Measurements from ENCODE around the gene LAMP2.
"Not testable (repeated sequence)": the region's sequence is repeated elsewhere in the genome, so short reads cannot be mapped to it uniquely, and the experiment has no call there.

The LAMP2 gene

GRCh38 chrX:120468825-120469525, at the start of gene LAMP2:
Gene LAMP2 (minus strand): TSS chrX:120469296. CDS start chrX:120469169, 127 bp downstream.
- peak within 1 kb of the TSS; percentile 77 for H3K27ac ChIP-seq
- TF ChIP-seq ZFX (IDR thresholded peaks at IDR 0.05; ENCODE audit: borderline replicate concordance) (no peak), CTCF (IDR thresholded peaks at IDR 0.05) (no peak)

DNA sequence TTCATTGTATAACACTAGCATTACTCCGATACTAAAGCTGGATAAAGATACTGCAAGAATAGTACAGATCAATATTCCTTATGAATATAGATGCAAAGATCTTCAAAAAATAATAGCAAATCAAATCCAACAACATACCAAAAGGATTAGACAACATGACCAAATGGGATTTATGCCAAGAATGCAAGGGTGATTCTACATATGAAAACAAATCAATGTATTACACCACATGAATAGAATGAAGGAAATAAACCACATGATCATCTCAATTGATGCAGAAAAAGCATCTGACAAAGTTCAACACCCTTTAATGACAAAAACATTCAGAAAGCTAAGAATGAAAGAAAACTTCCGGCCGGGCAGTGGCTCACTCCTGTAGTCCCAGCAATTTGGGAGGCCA, 48.8 kb upstream of the LAMP2 start:
- TF ChIP-seq ZFX (IDR thresholded peaks at IDR 0.05; ENCODE audit: borderline replicate concordance) = no peak
- no peak for TF ChIP-seq CTCF (IDR thresholded peaks at IDR 0.05)
- no peak overlapping the region for H3K27ac ChIP-seq

GRCh38 chrX:120514236-120514635, 45.1 kb upstream of the LAMP2 start:
- no peak overlapping the region for H3K27ac ChIP-seq
- TF ChIP-seq CTCF (IDR thresholded peaks at IDR 0.05) (peak; percentile 40), ZFX (IDR thresholded peaks at IDR 0.05; ENCODE audit: borderline replicate concordance) (no peak)

- TF ChIP-seq ZFX (IDR thresholded peaks at IDR 0.05; ENCODE audit: borderline replicate concordance) (no peak), CTCF (IDR thresholded peaks at IDR 0.05) (no peak)
- H3K27ac ChIP-seq = no peak overlapping the region
Measured at GRCh38 chrX:120512627-120513026, 43.5 kb upstream of the LAMP2 start.

GRCh38 chrX:120512222-120512621, 43.1 kb upstream of the LAMP2 start:
- TF ChIP-seq CTCF (IDR thresholded peaks at IDR 0.05) = no peak
- no peak for TF ChIP-seq ZFX (IDR thresholded peaks at IDR 0.05; ENCODE audit: borderline replicate concordance)

DNA sequence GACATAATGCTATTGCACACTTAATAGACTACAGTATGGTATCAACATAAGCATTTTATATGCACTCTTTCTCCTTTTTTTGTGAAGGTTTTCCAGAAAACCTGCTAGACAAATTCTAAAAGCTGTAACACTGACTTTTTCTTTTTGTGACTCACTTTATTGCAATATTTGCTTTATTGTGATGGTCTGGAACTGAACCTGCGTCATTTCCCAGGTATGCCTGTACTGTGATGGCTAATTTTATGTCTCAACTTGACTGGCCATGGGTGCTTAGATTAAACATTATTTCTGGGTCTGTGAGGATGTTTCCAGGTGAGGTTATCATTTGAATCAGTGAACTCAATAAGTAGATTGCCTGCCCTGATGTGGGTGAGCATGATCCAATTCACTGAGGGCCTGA, 35.5 kb upstream of the LAMP2 start:
- TF ChIP-seq ZFX (IDR thresholded peaks at IDR 0.05; ENCODE audit: borderline replicate concordance) (no peak), CTCF (IDR thresholded peaks at IDR 0.05) (no peak)
- H3K27ac ChIP-seq = no peak overlapping the region

More at GRCh38 chrX:120512222-120512621, 43.1 kb upstream of the LAMP2 start:
- H3K27ac ChIP-seq = no peak overlapping the region

- no peak for TF ChIP-seq ZFX (IDR thresholded peaks at IDR 0.05; ENCODE audit: borderline replicate concordance)
- TF ChIP-seq CTCF (IDR thresholded peaks at IDR 0.05) = no peak
- H3K27ac ChIP-seq = no peak overlapping the region
Measured at GRCh38 chrX:120499301-120500072, 30.4 kb upstream of the LAMP2 start.

- H3K27ac ChIP-seq = not testable (repeated sequence)
Measured at GRCh38 chrX:120490119-120490518, 21.0 kb upstream of the LAMP2 start.
